ENCODE measurements around the gene UTS2. TPM values are rescaled to one million over a fixed set of nuclear protein-coding genes. Genes with fewer than 3 reads are reported as not detected.

UTS2 gene
- total RNA-seq, 1 experiment from 2014 or later = 31.0 TPM

DNA sequence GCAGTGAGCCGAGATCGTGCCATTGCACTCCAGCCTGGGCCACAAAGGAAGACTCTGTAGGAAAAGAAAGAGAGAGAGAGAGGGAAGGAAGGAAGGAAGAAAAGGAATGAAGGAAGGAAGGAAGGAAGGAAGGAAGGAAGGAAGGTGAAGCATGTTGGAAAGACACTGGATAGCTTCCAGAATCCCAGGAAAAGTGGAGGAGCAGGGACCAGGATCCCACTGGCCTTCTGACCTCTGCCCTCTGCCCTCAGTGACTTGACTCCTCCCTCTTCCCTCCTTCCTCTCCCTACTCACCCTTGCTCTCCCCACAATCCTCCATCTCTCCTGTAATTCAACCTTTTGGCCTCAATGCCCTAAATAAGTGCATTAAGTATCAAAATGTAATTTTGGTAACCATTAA, 4.1 kb upstream of the UTS2 start:
- no peaks in the 10 kb centered on the region for H3K9me3 ChIP-seq (ENCODE audit: low read depth, low read length, poor library complexity, severe bottlenecking)
- H3K27ac ChIP-seq (ENCODE audit: low read depth, low read length, poor library complexity, severe bottlenecking) = no peak overlapping the region
- intact Hi-C loops (cut with micrococcal nuclease; ENCODE audit: unreplicated experiment) = loop anchor here (5.0 kb wide), 1 partner anchor 745 kb away; no protein-coding TSS in a partner anchor
- DNase-seq (ENCODE audit: low spot score) = peak; percentile 58
- no peak overlapping the region for H3K4me3 ChIP-seq (ENCODE audit: low read depth, low read length, poor library complexity, severe bottlenecking)
- H3K36me3 ChIP-seq (ENCODE audit: insufficient read depth, low read length, poor library complexity, severe bottlenecking) = no peaks in the 10 kb centered on the region
- H3K4me1 ChIP-seq (ENCODE audit: insufficient read depth, low read length, poor library complexity, severe bottlenecking) = peaks cover 46% of the 10 kb centered on the region
- ChIA-PET POLR2A (ENCODE audit: low non-redundant PET) (no interaction called here), CTCF (no interaction called here)
- TF ChIP-seq EZH2 (IDR thresholded peaks at IDR 0.05; ENCODE audit: borderline replicate concordance, low read depth, low read length, poor library complexity, severe bottlenecking) = no peak
- TF ChIP-seq, protein P1, sequence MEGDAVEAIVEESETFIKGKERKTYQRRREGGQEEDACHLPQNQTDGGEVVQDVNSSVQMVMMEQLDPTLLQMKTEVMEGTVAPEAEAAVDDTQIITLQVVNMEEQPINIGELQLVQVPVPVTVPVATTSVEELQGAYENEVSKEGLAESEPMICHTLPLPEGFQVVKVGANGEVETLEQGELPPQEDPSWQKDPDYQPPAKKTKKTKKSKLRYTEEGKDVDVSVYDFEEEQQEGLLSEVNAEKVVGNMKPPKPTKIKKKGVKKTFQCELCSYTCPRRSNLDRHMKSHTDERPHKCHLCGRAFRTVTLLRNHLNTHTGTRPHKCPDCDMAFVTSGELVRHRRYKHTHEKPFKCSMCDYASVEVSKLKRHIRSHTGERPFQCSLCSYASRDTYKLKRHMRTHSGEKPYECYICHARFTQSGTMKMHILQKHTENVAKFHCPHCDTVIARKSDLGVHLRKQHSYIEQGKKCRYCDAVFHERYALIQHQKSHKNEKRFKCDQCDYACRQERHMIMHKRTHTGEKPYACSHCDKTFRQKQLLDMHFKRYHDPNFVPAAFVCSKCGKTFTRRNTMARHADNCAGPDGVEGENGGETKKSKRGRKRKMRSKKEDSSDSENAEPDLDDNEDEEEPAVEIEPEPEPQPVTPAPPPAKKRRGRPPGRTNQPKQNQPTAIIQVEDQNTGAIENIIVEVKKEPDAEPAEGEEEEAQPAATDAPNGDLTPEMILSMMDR (conservative IDR thresholded peaks at IDR 0.05; ENCODE audit: low read depth, low read length) = no peak
- no peaks in the 10 kb centered on the region for H3K27me3 ChIP-seq (replicated peaks; ENCODE audit: insufficient read depth, low read depth, low read length, poor library complexity)
- no TSS peak for BruUV-seq (replicated peaks)

DNA sequence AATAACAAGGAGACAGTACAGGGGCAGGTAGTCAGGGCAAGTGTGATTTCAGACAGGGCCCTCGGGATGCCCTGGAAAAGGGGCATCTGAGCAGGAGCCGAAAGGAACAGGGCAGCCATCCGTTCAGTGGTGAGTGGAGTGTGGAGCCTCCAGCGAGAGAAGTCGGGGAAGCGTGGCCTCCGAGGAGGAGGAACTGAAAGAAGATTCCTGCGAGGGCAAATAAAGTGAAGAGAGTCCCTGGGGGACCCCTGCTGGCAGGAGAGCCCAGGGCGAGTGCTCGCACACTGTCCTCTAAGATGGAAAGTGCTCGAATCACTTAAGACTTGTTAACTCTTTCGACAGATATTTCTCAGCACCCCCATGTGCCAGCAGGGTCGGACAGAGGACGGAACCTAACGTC, 3.5 kb upstream of the UTS2 start:
- peaks cover 53% of the 10 kb centered on the region for H3K4me1 ChIP-seq (ENCODE audit: insufficient read depth, low read length, poor library complexity, severe bottlenecking)
- intact Hi-C loops (cut with micrococcal nuclease; ENCODE audit: unreplicated experiment) = loop anchor here (5.0 kb wide), 1 partner anchor 746 kb away; no protein-coding TSS in a partner anchor
- peak; percentile 18 for DNase-seq (ENCODE audit: low spot score)
- no peaks in the 10 kb centered on the region for H3K27me3 ChIP-seq (replicated peaks; ENCODE audit: insufficient read depth, low read depth, low read length, poor library complexity)
- peak overlapping the region; percentile 40 for H3K27ac ChIP-seq (ENCODE audit: low read depth, low read length, poor library complexity, severe bottlenecking)
- H3K36me3 ChIP-seq (ENCODE audit: insufficient read depth, low read length, poor library complexity, severe bottlenecking) = no peaks in the 10 kb centered on the region
- no peaks in the 10 kb centered on the region for H3K9me3 ChIP-seq (ENCODE audit: low read depth, low read length, poor library complexity, severe bottlenecking)
- H3K4me3 ChIP-seq (ENCODE audit: low read depth, low read length, poor library complexity, severe bottlenecking) = no peak overlapping the region
- ChIA-PET POLR2A (ENCODE audit: low non-redundant PET) (no interaction called here), CTCF (no interaction called here)
- BruUV-seq (replicated peaks) = no TSS peak
- TF ChIP-seq EZH2 (IDR thresholded peaks at IDR 0.05; ENCODE audit: borderline replicate concordance, low read depth, low read length, poor library complexity, severe bottlenecking) = no peak
- TF ChIP-seq, protein P1 (conservative IDR thresholded peaks at IDR 0.05; ENCODE audit: low read depth, low read length) = no peak

DNA sequence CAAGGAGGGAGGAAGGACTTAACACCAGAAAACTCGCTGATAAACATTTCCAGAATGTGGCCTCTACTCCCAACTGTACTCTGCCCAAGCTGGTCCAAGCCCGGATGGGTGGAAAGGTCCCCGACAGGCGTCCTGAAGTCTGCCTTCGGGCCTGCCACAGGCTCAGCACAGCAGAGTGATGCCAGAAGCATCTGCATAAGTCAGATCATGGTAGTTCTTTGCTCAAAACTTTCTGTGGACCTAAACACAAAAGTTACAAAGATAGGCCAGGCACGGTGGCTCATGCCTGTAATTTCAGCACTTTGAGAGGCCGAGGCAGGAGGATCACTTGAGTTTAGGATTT, 790 bp upstream of the UTS2 start:
- Histone ChIP-seq H3K4me3 (ENCODE audit: low read depth, low read length, poor library complexity, severe bottlenecking) (no peak overlapping the region), H3K27me3 (replicated peaks; ENCODE audit: insufficient read depth, low read depth, low read length, poor library complexity) (no peaks in the 10 kb centered on the region), H3K36me3 (ENCODE audit: insufficient read depth, low read length, poor library complexity, severe bottlenecking) (no peaks in the 10 kb centered on the region), H3K4me1 (ENCODE audit: insufficient read depth, low read length, poor library complexity, severe bottlenecking) (peaks cover 57% of the 10 kb centered on the region), H3K27ac (ENCODE audit: low read depth, low read length, poor library complexity, severe bottlenecking) (peak overlapping the region; percentile 77), H3K9me3 (ENCODE audit: low read depth, low read length, poor library complexity, severe bottlenecking) (no peaks in the 10 kb centered on the region)
- DNase-seq (ENCODE audit: low spot score) = no peak
- POLR2A ChIA-PET (ENCODE audit: low non-redundant PET) = no interaction called here
- no peak for TF ChIP-seq EZH2 (IDR thresholded peaks at IDR 0.05; ENCODE audit: borderline replicate concordance, low read depth, low read length, poor library complexity, severe bottlenecking)
- TF ChIP-seq, protein P1 (conservative IDR thresholded peaks at IDR 0.05; ENCODE audit: low read depth, low read length) = no peak
- no TSS peak for BruUV-seq (replicated peaks)
- CTCF ChIA-PET = no interaction called here
- intact Hi-C loops (cut with micrococcal nuclease; ENCODE audit: unreplicated experiment) = no loop called here

Data from A673 (cell line).